WERI-Rb-1 (cell line): ENCODE data around the gene POFUT1.

ENCODE experiments used
- DNase-seq: peaks from one replicate; pipeline ENCODE4 v3.0.0-alpha.2; 2020
- H3K27ac ChIP-seq: fragments of 250-450 bp; sonication (Bioruptor Pico); 2 replicates; pipeline ENCODE4 v1.5.1; 2020; ENCODE audit warnings: mild to moderate bottlenecking, moderate library complexity
- H3K27me3 ChIP-seq: fragments of 250-450 bp; sonication (Bioruptor Pico); 2 replicates; pipeline ENCODE4 v1.5.1; 2021; ENCODE audit warnings: mild to moderate bottlenecking, low read depth, moderate library complexity; ENCODE audit not compliant: insufficient read depth, severe bottlenecking
- H3K36me3 ChIP-seq: fragments of 250-450 bp; sonication (Bioruptor Pico); 2 replicates; pipeline ENCODE4 v1.5.1; 2020; ENCODE audit warnings: mild to moderate bottlenecking, moderate library complexity
- H3K4me3 ChIP-seq: 2 replicates; pipeline ENCODE4 v1.5.1; 2011; ENCODE audit warnings: low read depth, mild to moderate bottlenecking, control low read depth, low read length
- H3K9me3 ChIP-seq: fragments of 250-450 bp; sonication (Bioruptor Pico); 2 replicates; pipeline ENCODE4 v1.5.1; 2021; ENCODE audit warnings: mild to moderate bottlenecking, moderate library complexity; ENCODE audit not compliant: severe bottlenecking
- CTCF ChIP-seq: IDR thresholded peaks from 2 replicates; pipeline ENCODE4 v1.5.1; 2011; ENCODE audit warnings: low read depth, mild to moderate bottlenecking, control low read depth, inconsistent platforms, low read length

POFUT1 gene

DNA sequence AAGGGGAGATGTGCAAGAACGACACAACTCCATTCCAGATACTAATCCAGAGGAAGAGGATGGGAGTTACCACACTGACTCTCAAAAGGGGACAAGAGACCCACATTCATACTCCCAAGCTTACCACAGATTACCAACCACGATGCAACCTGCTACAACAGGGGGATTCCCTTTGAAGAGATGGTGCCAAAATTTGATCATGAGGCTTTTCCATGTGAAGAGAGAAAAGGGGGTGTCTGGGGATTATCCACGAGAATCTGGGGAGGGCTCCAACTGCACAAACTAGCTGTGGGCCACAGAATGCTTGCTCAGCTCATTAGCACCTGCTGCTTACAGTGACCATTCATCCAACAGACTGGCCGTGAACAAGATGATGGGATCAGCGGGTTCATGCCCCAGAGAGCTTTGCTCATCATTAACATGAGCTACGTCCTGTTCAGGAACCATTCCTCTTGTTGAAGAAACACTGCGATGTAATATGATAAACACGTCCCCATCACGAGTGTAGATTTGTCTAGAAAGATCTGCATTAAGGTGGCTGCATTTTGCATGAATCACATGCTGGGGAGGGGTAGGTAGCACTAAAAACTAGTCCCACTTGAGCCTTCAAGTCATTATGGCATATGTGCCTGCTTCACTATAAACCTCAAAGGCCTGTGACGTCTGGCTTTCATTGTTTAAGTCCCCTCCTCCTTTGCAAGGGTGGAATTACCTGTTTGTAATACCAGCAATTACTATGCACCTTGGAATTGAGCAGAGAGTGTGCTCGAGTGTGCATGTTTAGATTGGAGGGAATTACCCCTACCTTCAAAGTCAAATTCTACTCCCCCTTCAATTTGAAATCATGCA is 4.1 kb upstream of the POFUT1 start:
- peak; percentile 40 for DNase-seq
- no peak for TF ChIP-seq CTCF
- peak overlapping the region; percentile 94 for H3K27ac ChIP-seq
- no peak overlapping the region for H3K4me3 ChIP-seq
- H3K36me3 ChIP-seq: peaks cover 65% of the 10 kb centered on the region
- H3K9me3 ChIP-seq: no peaks in the 10 kb centered on the region
- no peaks in the 10 kb centered on the region for H3K27me3 ChIP-seq

DNA sequence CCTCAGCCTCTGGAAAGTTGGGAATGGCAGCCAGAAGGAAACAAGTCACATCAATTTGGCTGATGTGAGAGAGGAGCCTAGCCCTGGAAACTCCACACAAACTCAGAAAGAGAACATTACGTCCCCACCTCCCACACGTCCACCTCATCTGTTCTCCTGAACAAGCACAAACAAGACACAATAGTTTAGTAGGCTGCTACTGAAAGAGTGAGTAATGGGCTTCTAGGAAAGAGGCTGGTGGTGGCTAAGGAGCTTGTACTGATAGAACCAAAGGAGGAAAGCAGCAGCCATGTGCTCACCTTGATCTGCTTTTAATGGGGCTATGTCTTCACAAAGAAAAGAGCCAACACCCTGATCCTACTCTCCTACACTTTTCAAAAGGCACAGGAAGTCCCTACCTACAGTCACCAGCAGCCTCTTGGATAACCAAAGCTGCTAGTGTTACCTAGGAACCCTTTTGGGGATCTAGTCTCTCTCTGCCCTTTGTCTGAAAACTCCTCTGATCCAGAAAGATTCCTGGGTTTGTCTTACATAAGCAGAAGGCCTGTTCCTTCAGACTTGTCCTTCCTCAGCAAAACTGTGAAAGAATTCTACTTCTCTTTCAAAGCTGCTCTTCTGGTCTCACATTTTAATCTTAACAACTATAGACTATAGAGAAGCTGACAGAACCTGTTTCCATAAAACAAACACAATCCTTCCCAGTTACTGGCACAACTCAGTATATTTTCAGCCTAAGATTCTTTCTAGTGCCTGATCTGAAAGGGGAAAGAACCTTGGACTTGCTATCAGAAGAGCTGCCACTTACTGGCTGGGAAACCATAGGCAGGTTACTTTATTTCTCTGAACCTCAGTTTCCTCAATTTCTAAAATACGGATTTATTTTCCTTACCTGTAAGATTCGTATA is 3.2 kb upstream of the POFUT1 start:
- no peak for DNase-seq
- Histone ChIP-seq H3K27ac (peak overlapping the region; percentile 94), H3K27me3 (no peaks in the 10 kb centered on the region), H3K4me3 (peak overlapping the region; percentile 95), H3K9me3 (no peaks in the 10 kb centered on the region), H3K36me3 (peaks cover 57% of the 10 kb centered on the region)
- TF ChIP-seq CTCF: no peak

DNA sequence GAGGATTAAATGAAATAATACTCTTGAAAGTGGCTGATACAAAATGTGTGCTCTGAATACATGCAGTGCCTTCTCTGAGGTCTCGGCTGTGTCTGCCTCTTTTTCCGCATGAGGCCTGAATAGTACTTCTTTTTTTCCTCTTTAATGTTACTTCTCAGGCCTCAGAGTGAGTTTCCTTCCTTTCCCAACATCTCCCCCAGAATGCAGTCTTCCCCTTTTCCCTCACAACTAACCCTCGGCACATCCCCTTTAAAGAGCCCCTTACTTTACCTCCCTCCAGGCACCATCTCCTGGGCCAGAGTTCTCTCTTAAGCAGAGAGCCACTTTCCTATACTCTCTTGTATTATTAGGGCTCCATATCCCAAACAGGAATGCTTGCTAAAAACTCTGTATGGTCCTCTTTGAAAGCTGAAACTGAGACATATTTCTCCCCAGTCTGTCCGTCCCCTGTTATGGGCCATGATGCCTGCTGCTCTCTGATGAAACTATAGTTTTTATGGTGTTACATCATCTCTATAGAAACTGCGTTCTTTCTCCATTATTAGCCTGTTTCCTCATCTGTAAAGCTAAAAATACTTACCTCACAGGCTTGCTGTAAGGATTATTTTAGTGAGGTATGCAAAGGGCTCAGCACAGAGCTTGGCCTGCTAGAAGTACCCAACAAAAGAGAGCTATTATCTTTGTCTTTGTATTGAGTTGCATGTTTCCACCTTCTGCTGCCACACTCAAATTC is 2.4 kb upstream of the POFUT1 start:
- Histone ChIP-seq H3K9me3 (no peaks in the 10 kb centered on the region), H3K27ac (peak overlapping the region; percentile 94), H3K27me3 (no peaks in the 10 kb centered on the region), H3K36me3 (peaks cover 52% of the 10 kb centered on the region), H3K4me3 (peak overlapping the region; percentile 95)
- TF ChIP-seq CTCF: no peak
- no peak for DNase-seq

GRCh38 chr20:32205843-32206759 is 1.6 kb upstream of the POFUT1 start:
- Histone ChIP-seq H3K4me3 (peak overlapping the region; percentile 95), H3K27me3 (no peaks in the 10 kb centered on the region), H3K9me3 (no peaks in the 10 kb centered on the region), H3K36me3 (peaks cover 48% of the 10 kb centered on the region), H3K27ac (peak overlapping the region; percentile 94)
- DNase-seq: peak; percentile 44
- no peak for TF ChIP-seq CTCF
